GM12875 (cell line): Measurements from ENCODE around the gene GLT8D2.
"Not testable (repeated sequence)": the region's sequence is repeated elsewhere in the genome, so short reads cannot be mapped to it uniquely, and the experiment has no call there.

Experiments used
- H3K4me3 ChIP-seq: one replicate; pipeline ENCODE4 v1.5.1; 2011; ENCODE audit warnings: low read depth, low read length, control low read depth
- TF ChIP-seq, protein P1 (sequence below): IDR thresholded peaks from 2 replicates; pipeline ENCODE4 v1.5.1; 2011; ENCODE audit warnings: low read depth, mild to moderate bottlenecking, control low read depth, inconsistent platforms, low read length, moderate library complexity, borderline replicate concordance; ENCODE audit not compliant: insufficient read depth

Gene GLT8D2

DNA sequence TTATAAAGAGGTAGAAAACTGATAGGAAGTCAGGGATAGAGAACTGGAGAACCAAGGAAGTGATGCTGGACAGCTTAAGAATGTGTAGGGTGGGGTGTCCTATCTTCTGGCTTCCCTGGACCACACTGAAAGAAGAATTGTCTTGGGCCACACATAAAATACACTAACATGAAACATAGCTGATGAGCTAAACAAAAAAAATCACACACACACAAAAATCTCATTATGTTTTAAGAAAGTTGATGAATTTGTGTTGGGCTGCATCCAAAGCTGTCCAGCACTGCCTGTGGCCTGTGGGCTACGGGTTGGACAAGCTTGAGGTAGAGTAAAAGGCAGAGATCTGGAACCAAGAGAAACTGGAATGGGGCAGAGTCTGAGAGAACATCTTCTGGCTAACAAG is 7.4 kb downstream of the GLT8D2 start:
- TF ChIP-seq, protein P1, sequence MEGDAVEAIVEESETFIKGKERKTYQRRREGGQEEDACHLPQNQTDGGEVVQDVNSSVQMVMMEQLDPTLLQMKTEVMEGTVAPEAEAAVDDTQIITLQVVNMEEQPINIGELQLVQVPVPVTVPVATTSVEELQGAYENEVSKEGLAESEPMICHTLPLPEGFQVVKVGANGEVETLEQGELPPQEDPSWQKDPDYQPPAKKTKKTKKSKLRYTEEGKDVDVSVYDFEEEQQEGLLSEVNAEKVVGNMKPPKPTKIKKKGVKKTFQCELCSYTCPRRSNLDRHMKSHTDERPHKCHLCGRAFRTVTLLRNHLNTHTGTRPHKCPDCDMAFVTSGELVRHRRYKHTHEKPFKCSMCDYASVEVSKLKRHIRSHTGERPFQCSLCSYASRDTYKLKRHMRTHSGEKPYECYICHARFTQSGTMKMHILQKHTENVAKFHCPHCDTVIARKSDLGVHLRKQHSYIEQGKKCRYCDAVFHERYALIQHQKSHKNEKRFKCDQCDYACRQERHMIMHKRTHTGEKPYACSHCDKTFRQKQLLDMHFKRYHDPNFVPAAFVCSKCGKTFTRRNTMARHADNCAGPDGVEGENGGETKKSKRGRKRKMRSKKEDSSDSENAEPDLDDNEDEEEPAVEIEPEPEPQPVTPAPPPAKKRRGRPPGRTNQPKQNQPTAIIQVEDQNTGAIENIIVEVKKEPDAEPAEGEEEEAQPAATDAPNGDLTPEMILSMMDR: no peak

DNA sequence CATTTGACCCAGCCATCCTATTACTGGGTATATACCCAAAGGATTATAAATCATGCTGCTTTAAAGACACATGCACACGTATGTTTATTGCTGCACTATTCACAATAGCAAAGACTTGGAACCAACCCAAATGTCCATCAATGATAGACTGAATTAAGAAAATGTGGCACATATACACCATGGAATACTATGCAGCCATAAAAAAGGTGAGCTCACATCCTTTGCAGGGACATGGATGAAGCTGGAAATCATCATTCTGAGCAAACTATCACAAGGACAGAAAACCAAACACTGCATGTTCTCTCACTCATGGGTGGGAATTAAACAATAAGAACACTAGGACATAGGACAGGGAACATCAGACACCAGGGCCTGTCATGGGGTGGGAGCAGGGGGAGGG is 10.2 kb downstream of the GLT8D2 start:
- not testable (repeated sequence) for H3K4me3 ChIP-seq

More for the DNA sequence above, 7.4 kb downstream of the GLT8D2 start:
- no peak overlapping the region for H3K4me3 ChIP-seq

DNA sequence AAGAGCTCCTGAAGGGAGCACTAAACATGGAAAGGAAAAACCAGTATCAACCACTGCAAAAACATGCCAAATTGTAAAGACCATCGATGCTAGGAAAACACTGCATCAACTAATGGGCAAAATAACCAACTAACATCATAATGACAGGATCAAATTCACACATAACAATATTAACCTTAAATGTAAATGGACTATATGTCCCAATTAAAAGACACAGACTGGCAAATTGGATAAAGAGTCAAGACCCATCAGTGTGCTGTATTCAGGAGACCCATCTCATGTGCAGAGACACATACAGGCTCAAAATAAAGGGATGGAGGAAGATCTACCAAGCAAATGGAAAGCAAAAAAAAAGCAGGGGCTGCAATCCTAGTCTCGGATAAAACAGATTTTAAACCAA is 13.8 kb downstream of the GLT8D2 start:
- H3K4me3 ChIP-seq: not testable (repeated sequence)

DNA sequence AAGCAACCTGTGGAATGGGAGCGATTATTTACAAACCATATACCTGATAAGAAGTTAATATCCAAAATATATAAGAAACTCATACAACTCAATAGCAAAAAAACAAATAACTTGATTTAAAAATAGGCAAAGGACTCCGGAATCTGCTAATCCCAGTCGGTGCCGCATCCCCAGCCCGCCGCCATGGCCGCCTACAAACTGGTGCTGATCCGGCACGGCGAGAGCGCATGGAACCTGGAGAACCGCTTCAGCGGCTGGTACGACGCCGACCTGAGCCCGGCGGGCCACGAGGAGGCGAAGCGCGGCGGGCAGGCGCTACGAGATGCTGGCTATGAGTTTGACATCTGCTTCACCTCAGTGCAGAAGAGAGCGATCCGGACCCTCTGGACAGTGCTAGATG is 19.4 kb downstream of the GLT8D2 start:
- not testable (repeated sequence) for H3K4me3 ChIP-seq

DNA sequence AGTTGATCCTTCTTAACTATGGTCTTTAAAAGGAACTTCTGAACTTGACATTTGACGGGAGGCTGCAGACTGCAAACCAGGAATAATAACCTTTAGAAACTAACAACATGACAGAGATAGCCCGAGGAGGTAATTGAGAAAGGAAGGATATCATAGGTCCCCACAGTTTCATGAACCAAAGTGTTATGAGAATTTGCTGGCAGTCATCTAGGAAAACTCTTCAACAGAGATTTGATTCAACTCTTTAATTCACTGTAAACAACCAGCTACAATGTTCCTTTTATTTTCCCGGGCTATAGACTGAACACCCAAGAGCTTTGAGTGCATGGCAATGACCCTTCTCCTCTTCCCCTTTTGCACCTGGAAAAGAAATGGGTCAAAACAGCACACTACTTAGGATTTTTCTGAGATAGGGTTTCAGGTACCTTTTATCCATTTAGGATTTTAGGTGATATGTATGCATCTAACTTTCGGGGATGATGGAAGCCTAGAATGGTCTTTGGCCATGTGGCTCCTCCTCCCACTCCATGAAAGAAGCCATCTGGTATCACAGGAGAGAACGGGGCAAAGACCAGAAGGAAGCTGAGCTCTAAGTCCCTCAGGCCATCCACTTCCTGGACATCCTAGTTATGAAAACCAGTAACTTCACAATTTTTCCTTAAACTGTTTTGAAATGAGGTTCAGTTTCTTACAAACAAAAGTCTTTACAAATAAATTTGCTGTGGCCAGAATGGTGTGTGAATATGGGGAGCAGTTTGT is 23.0 kb downstream of the GLT8D2 start:
- no peak overlapping the region for H3K4me3 ChIP-seq
- TF ChIP-seq, protein P1: no peak

DNA sequence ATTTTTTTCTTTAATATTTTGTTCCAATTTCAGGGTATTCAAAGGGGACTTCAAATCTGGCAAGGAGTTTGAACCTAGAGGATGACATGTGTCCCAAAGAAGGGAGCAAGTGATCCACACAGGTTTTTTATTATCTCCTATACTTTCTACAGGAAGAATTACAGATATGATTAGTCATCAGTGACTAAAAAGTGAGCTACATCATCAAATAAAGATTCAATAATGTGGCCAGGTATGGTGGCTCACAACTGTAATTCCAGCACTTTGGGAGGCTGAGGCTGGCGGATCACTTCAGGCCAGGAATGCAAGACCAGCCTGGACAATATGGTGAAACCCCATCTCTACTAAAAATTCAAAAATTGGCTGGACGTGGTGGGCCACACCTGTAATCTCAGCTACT is 24.2 kb downstream of the GLT8D2 start:
- H3K4me3 ChIP-seq: no peak overlapping the region
- TF ChIP-seq, protein P1: no peak

DNA sequence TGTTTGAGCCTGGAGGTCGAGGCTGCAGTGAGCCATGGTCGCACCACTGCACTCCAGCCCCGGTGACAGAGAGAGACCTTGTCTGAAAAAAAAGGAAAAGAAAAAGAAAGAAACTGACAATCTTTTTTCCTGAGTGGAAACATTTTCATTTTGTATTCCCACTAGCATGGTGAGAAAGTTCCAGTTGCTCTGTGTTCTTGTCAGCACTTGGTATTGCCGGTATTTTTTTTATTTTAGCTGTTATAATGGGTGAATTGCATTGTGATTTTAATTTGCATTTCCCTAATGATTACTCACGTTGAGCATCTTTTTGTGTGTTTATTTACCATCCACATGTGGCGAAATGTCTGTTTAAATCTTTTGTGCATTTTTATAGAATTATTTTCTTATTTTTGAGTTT is 25.6 kb downstream of the GLT8D2 start:
- H3K4me3 ChIP-seq: no peak overlapping the region
- TF ChIP-seq, protein P1: no peak

DNA sequence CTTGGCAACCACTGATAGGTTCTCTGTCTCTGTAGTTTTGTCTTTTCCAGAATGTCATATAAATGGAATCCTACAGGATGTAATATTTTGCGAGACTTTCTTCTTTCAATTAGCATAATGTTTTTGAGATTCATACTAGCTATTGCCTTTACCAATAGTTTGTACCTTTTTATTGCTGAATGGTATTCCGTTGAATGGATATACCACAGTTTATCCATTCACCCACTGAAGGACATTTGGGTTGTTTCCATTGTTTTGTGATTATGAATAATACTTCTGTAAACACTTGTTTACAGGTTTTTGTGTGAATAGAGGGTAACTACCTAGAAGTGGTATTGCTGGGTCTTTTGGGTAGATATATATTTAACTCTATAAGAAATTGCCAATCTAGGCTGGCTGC is 26.3 kb downstream of the GLT8D2 start:
- no peak overlapping the region for H3K4me3 ChIP-seq
- TF ChIP-seq, protein P1: no peak

DNA sequence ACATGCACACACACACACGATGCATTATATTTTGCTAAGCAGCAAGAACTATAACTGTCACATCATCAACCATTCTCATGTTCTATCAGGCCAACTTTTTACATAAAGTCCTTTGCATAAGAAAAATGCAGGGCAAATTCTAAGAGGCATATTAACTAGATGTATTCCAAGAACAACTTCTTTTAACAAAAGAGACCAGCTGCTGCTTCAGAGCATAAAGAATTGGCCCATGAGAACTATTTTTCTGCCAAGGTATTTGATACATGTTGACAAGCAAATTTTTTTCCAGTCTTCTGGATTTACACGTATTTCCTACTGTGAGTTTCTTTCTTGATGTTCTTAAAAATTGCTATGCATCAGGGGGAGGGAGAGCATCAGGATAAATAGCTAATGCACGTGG is 27.2 kb downstream of the GLT8D2 start:
- TF ChIP-seq, protein P1: no peak
- no peak overlapping the region for H3K4me3 ChIP-seq

DNA sequence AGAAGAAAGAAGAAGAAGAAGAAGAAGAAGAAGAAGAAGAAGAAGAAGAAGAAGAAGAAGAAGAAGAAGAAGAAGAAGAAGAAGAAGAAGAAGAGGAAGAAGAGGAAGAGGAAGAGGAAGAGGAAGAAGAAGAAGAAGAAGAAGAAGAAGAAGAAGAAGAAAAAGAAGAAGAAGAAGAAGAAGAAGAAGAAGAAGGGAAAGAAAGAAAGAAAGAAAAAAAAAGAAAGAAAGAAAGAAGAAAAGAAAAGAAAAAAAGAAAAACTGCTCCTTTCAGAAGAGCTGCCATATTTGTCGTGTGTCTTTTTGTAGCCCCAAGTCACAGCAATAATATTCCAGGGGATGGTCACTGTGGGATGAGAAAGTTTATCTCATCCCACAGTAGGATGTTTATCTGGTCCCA is 28.1 kb downstream of the GLT8D2 start:
- not testable (repeated sequence) for H3K4me3 ChIP-seq
